Measurements from ENCODE around the gene ST6GALNAC3.

The ST6GALNAC3 gene

GRCh38 chr1:76140227-76140626 is 65.7 kb downstream of the ST6GALNAC3 start:
- peak in 1 of 56 donors; percentile 7 for DNase-seq

- no peak for DNase-seq
Measured at GRCh38 chr1:76141929-76142328, 67.4 kb downstream of the ST6GALNAC3 start.

DNA sequence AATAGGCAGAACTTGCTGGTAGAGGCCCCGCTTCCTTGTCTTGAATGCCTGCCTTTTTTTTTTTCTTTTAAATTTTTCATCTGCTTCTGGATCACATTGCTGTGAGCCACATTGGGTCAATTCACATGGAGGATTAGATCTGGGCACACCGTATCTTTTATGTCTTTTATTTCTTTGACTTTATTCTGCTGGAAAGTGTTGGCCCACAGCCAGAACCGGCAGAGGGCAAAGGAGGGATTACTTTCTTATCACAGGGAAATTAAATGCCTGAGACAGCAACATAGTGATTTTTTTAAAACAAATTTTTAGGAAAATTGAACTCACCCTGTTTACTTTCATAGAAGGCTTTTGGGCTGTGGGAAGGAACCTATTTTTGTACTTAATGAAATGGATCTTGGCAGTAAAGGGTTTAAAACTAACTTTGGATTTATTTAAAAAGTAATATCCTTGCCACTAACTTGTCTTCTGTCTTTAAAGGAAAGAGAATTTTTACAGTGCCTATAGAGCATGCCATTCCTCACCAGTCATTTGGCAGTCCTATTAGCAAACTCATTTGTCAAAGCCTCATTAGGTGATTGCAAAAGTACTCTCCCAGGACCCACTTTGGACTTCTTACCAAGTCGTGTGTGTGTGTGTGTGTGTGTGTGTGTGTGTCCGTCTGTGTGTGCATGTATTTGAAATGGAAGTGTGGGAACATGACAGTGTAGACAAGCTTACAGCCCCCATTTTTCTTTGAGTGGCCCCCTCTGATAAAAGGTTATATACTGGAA is 68.4 kb downstream of the ST6GALNAC3 start:
- no peak for DNase-seq

- DNase-seq, result no peak
Measured at GRCh38 chr1:76144247-76144646, 69.7 kb downstream of the ST6GALNAC3 start.

- DNase-seq, result no peak
Measured at GRCh38 chr1:76145332-76145731, 70.8 kb downstream of the ST6GALNAC3 start.

DNA sequence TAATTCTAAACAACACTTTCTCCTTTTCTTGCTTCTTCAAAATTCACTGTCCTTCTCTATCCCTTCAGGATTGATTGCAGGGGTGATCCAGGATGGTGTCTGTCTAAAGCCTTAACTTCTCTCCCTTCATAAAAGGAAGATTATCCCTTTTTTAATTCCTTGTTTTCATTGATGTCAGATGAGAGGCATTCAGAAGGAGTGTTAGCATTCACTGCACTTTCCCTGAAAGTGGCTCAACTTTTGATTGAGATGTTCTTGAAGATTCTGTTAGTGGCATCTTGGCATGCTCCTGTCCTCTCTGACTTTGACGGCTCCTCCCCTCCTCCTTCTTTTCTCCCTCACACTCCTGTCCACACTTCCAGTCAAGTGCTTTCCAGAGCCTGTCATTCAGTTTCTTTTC is 71.6 kb downstream of the ST6GALNAC3 start:
- no peak for DNase-seq

- DNase-seq, result peak in 3 of 56 donors; percentile 8 to 41 (median 18)
Measured at GRCh38 chr1:76147917-76148316, 73.4 kb downstream of the ST6GALNAC3 start.

DNA sequence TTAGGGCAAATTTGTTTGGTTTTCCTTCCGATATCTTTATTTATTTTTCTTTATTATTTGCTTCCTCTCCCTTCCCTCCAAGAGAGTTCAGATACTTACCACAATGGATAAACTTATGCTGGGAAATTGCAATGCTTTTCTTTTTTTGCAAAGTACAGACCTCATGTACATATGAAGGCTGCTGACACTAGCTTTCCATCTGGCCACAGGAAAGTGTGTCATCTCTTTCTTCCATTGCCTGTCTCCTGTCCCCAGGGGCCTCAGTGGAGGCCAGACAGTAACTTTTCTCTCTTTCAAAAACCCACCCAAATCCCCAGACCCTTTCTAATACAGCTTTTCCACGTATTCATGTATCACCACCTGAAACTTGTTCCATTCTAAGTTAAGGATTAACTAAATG is 73.9 kb downstream of the ST6GALNAC3 start:
- DNase-seq, result no peak

GRCh38 chr1:76153841-76154205 is 79.3 kb downstream of the ST6GALNAC3 start:
- no peak for DNase-seq

- peak in 54 of 56 donors; percentile 6 to 89 (median 62) for DNase-seq
Measured at GRCh38 chr1:76154206-76154956, 79.8 kb downstream of the ST6GALNAC3 start.

- DNase-seq, result no peak
Measured at GRCh38 chr1:76156987-76157386, 82.4 kb downstream of the ST6GALNAC3 start.

DNA sequence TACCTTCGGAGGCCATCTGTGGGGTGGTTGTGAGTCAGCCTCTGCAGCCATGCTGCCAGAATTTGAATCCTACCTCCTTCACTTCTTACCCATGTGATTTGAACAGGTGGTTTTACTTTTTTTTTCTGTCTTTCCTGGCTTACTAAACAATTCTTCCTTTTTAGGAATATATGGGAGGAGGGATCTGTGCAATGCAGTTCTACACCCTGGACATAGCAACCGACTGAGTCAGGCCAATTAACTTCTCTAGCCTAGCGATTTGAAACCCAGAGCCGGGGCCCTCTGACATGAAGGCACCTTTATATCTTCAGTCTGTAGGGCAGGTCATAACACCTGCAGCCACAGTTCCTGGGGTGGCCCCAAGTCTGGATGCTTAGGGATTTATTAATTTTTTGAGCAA is 83.6 kb downstream of the ST6GALNAC3 start:
- DNase-seq, result no peak

- no peak for DNase-seq
Measured at GRCh38 chr1:76160225-76160624, 85.7 kb downstream of the ST6GALNAC3 start.

GRCh38 chr1:76161451-76161850 is 86.9 kb downstream of the ST6GALNAC3 start:
- no peak for DNase-seq

GRCh38 chr1:76162254-76162653 is 87.7 kb downstream of the ST6GALNAC3 start:
- DNase-seq, result no peak

DNA sequence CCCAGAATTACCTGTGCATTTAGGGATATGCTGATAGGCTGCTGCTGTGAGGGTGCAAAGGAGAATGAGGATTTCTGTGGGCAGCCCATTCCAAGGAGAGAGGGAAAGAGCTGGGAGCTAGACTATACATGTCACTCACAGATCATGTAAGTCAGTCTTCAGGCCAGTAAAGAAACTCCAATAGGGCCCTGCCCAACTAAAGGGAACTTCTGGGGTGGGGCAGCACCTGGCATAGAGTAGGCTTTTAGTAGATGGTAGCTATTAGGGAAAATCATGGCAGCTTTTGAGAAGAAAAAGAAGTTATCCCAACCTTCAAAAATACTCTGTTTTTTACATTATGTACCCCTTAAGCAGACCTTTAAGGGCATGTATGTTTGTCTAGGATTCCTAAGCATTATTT is 89.6 kb downstream of the ST6GALNAC3 start:
- DNase-seq, result no peak

GRCh38 chr1:76170084-76170483 is 95.5 kb downstream of the ST6GALNAC3 start:
- DNase-seq, result no peak

GRCh38 chr1:76170513-76170912 is 96.0 kb downstream of the ST6GALNAC3 start:
- no peak for DNase-seq

DNA sequence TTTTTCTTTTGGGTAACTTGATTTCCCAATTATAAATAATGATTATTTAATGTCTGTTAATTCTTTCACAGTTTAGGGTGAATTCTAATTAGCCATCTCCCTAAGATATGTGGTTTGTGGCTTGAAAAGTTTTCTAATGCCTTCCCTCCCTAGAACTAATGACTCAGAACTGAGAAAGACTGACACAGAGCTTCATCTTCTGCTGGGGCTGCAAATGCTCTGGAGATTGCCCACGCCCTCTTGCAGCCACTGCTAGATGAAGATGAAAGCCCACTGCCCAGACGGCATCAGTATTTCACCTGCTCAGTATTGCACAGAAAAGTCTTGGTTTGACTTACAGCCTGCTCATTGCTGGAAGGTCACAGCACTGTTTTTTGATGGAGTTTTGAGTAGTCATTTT is 101.5 kb downstream of the ST6GALNAC3 start:
- no peak for DNase-seq

DNA sequence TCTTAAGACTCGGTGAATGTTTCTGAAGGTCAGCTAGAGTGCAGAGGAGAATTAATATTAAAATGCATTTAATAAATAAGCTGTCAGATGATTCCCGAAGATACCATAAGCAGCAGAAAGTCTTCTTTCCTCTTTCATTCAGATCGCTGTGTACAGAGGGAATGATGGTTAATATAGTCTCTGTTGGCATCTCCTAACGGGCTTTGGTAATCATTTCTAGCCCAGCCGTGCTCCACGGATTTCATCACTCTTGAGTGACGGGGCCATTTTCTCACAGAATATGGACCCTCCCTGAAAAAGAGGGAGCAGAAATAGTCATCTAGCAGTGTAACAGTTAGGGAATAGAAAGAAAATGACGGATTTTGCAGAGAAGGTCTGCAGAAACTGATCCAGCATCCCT is 103.1 kb downstream of the ST6GALNAC3 start:
- DNase-seq, result no peak

DNA sequence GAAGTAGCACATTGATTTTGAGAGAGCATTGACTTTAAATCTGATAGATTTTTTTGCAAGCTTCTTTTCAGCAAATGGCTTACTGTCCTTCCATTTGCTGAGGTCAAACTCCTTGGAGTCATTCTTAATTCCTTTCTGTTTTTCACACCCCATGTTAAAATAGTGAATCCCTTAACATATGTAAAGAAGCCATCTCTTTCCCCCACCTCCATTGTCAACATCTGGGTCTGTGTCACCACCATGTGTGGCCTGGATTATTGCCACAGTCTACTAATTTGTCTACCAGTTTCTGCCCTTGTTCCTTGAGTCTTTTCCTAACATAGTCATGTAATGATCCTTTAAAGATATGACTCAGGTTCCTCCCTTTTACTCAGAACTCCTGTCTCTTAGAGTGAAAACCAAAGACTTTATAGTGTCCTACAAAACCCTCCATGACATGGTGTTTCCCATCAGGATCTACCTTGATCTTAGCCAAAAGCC is 104.7 kb downstream of the ST6GALNAC3 start:
- DNase-seq, result no peak

GRCh38 chr1:76185207-76185606 is 110.7 kb downstream of the ST6GALNAC3 start:
- DNase-seq, result no peak

Data from nucleus accumbens (tissue), 56 donors.